Trophoblast cell (in vitro differentiated cells and primary cell): Measurements from ENCODE around the gene TMEM219.

Source experiments
- DNase-seq, 2 donors: peaks; one replicate each; pipeline ENCODE4 v3.0.0-alpha.2; 2016
- H2AFZ ChIP-seq: 2 replicates; pipeline ENCODE4 v1.6.1; 2013; ENCODE audit warnings: low read length, moderate library complexity, mild to moderate bottlenecking; ENCODE audit not compliant: insufficient read depth, poor library complexity
- H2AK5ac ChIP-seq: 2 replicates; pipeline ENCODE4 v1.6.1; 2013; ENCODE audit warnings: mild to moderate bottlenecking, low read length
- H2BK120ac ChIP-seq: 2 replicates; pipeline ENCODE4 v1.6.1; 2013; ENCODE audit warnings: low read length, mild to moderate bottlenecking, moderate library complexity; ENCODE audit not compliant: insufficient read depth, poor library complexity
- H2BK12ac ChIP-seq: 2 replicates; pipeline ENCODE4 v1.6.1; 2013; ENCODE audit warnings: mild to moderate bottlenecking, low read length, moderate library complexity
- H2BK5ac ChIP-seq: 2 replicates; pipeline ENCODE4 v1.6.1; 2013; ENCODE audit warnings: low read length, low read depth, moderate library complexity, mild to moderate bottlenecking; ENCODE audit not compliant: poor library complexity
- H3K14ac ChIP-seq: 2 replicates; pipeline ENCODE4 v1.6.1; 2013; ENCODE audit warnings: mild to moderate bottlenecking, low read length
- H3K18ac ChIP-seq: 2 replicates; pipeline ENCODE4 v1.6.1; 2013; ENCODE audit warnings: mild to moderate bottlenecking, low read length
- H3K23ac ChIP-seq: 2 replicates; pipeline ENCODE4 v1.6.1; 2013; ENCODE audit warnings: low read length
- H3K27ac ChIP-seq: 2 replicates; pipeline ENCODE4 v1.5.1; 2013; ENCODE audit warnings: low read depth, mild to moderate bottlenecking, inconsistent platforms, low read length, moderate library complexity
- H3K27me3 ChIP-seq: 2 replicates; pipeline ENCODE4 v1.6.1; 2013; ENCODE audit warnings: inconsistent platforms, mild to moderate bottlenecking, low read length, moderate library complexity; ENCODE audit not compliant: insufficient read depth
- H3K36me3 ChIP-seq, 2 experiments: 1 replicate in 1 of 2; 2 replicates in 1 of 2; pipeline ENCODE4 v1.6.1; 2013; ENCODE audit warnings: low read length in 2 of 2, mild to moderate bottlenecking in 2 of 2, moderate library complexity in 1 of 2; ENCODE audit not compliant: insufficient read depth in 2 of 2, control insufficient read depth in 1 of 2
- H3K4ac ChIP-seq: 2 replicates; pipeline ENCODE4 v1.6.1; 2013; ENCODE audit warnings: low read depth, mild to moderate bottlenecking, low read length, moderate library complexity
- H3K4me1 ChIP-seq, 2 experiments: 1 replicate in 1 of 2; 2 replicates in 1 of 2; pipeline ENCODE4 v1.6.1; 2013; ENCODE audit warnings: low read length in 2 of 2, mild to moderate bottlenecking in 2 of 2, moderate library complexity in 1 of 2; ENCODE audit not compliant: insufficient read depth in 2 of 2, control insufficient read depth in 1 of 2
- H3K4me2 ChIP-seq: 2 replicates; pipeline ENCODE4 v1.6.1; 2013; ENCODE audit warnings: inconsistent platforms, mild to moderate bottlenecking, low read length, moderate library complexity
- H3K4me3 ChIP-seq: 2 replicates; pipeline ENCODE4 v1.5.1; 2013; ENCODE audit warnings: mild to moderate bottlenecking, low read depth, low read length, inconsistent platforms
- H3K79me1 ChIP-seq: one replicate; pipeline ENCODE4 v1.6.1; 2013; ENCODE audit warnings: low read length
- H3K79me2 ChIP-seq: 2 replicates; pipeline ENCODE4 v1.6.1; 2013; ENCODE audit warnings: low read length, mild to moderate bottlenecking; ENCODE audit not compliant: control insufficient read depth, insufficient read depth, poor library complexity
- H3K9ac ChIP-seq: 2 replicates; pipeline ENCODE4 v1.6.1; 2013; ENCODE audit warnings: mild to moderate bottlenecking, low read length
- H3K9me3 ChIP-seq: 2 replicates; pipeline ENCODE4 v1.6.1; 2013; ENCODE audit warnings: low read depth, mild to moderate bottlenecking, control low read depth, inconsistent platforms, low read length; ENCODE audit not compliant: insufficient read depth
- H4K12ac ChIP-seq: 2 replicates; pipeline ENCODE4 v1.6.1; 2013; ENCODE audit warnings: low read depth, mild to moderate bottlenecking, low read length, moderate library complexity
- H4K8ac ChIP-seq: 2 replicates; pipeline ENCODE4 v1.6.1; 2013; ENCODE audit warnings: low read depth, mild to moderate bottlenecking, low read length, moderate library complexity
- H4K91ac ChIP-seq: one replicate; pipeline ENCODE4 v1.6.1; 2013; ENCODE audit warnings: low read depth, mild to moderate bottlenecking, low read length, moderate library complexity
- WGBS: extraction: QIAGEN DNeasy Blood & Tissue Kit; methylation state at CpG from one replicate; pipeline ENCODE4 v1.1.7; 2013; ENCODE audit warnings: missing lambda C conversion rate; ENCODE audit not compliant: insufficient read length, insufficient coverage; ENCODE audit errors: extremely low coverage; 5-methylcytosine and 5-hydroxymethylcytosine counted together

TMEM219 gene

DNA sequence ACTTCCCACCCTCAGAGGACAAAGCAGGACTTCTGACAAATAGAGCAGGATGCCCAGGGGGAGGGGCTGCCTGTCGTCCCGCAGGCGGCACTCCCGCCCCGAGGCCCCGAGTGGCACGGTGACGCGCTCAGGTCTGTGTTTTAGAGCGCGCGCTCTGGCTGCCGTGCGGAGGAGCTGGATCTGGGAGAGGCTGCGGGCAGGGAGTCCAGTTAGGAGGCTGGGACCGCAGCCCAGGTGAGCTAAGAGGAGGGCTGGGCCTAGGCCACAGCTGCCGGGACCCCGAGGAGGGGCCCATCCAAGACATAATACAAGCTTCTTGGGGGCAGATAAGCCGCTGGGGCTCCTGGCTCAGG lies 42.5 kb downstream of the TMEM219 start:
- Histone ChIP-seq H2BK120ac (no peak overlapping the region), H3K79me2 (no peaks in the 10 kb centered on the region), H3K4ac (no peak overlapping the region), H3K27ac (no peak overlapping the region), H4K12ac (no peak overlapping the region), H3K36me3 (peaks cover 42 to 48% of the 10 kb centered on the region in 2 experiments), H4K91ac (no peak overlapping the region), H3K14ac (no peak overlapping the region), H2AK5ac (no peak overlapping the region), H3K18ac (no peak overlapping the region), H3K9me3 (no peaks in the 10 kb centered on the region), H4K8ac (no peak overlapping the region), H3K9ac (no peak overlapping the region), H3K4me3 (no peak overlapping the region), H3K27me3 (no peaks in the 10 kb centered on the region), H3K4me1 (no peaks in the 10 kb centered on the region), H3K23ac (no peak overlapping the region), H2AFZ (no peak overlapping the region), H3K79me1 (no peaks in the 10 kb centered on the region), H2BK12ac (no peak overlapping the region), H3K4me2 (no peak overlapping the region), H2BK5ac (no peak overlapping the region)
- no peak for DNase-seq
- no CpG with 5 or more reads among the region's 19 CpGs for WGBS

DNA sequence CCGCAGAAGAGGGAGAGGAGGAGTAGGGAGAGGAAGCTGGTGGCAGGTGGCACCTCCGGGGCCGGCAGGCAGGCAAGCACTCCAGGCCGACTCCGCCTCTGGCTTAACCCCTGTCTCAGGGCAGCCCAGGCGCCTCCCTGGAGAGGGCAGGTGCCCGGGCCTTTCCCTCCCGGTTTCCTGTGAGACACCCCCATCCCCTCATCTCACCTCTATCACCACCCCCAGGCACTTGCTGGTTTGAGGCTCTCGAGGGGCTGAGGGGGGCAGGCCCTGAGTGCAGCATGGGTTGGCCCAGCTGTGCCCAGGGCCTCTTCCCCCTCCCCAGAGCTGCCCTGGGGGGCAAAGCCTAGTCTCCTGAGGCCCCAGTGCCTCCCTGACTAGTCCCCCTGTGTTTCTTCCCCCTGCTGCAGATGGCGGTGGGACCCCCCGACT lies 42.9 kb downstream of the TMEM219 start:
- no peak for DNase-seq
- peaks cover 41 to 46% of the 10 kb centered on the region in 2 experiments for H3K36me3 ChIP-seq
- H2BK12ac ChIP-seq = no peak overlapping the region
- no peaks in the 10 kb centered on the region for H3K79me2 ChIP-seq
- no peak overlapping the region for H3K23ac ChIP-seq
- H3K9me3 ChIP-seq = no peaks in the 10 kb centered on the region
- H3K18ac ChIP-seq = no peak overlapping the region
- no peak overlapping the region for H2AK5ac ChIP-seq
- no peak overlapping the region for H2BK5ac ChIP-seq
- no peak overlapping the region for H3K4ac ChIP-seq
- no peak overlapping the region for H3K14ac ChIP-seq
- H3K4me3 ChIP-seq = no peak overlapping the region
- no peak overlapping the region for H3K27ac ChIP-seq
- WGBS = no CpG with 5 or more reads among the region's 11 CpGs
- H3K4me1 ChIP-seq = no peaks in the 10 kb centered on the region
- H4K8ac ChIP-seq = no peak overlapping the region
- H3K79me1 ChIP-seq = no peaks in the 10 kb centered on the region
- no peak overlapping the region for H3K9ac ChIP-seq
- H3K27me3 ChIP-seq = peaks cover under 1% of the 10 kb centered on the region
- H2AFZ ChIP-seq = no peak overlapping the region
- no peak overlapping the region for H4K91ac ChIP-seq
- no peak overlapping the region for H3K4me2 ChIP-seq
- no peak overlapping the region for H4K12ac ChIP-seq
- no peak overlapping the region for H2BK120ac ChIP-seq

DNA sequence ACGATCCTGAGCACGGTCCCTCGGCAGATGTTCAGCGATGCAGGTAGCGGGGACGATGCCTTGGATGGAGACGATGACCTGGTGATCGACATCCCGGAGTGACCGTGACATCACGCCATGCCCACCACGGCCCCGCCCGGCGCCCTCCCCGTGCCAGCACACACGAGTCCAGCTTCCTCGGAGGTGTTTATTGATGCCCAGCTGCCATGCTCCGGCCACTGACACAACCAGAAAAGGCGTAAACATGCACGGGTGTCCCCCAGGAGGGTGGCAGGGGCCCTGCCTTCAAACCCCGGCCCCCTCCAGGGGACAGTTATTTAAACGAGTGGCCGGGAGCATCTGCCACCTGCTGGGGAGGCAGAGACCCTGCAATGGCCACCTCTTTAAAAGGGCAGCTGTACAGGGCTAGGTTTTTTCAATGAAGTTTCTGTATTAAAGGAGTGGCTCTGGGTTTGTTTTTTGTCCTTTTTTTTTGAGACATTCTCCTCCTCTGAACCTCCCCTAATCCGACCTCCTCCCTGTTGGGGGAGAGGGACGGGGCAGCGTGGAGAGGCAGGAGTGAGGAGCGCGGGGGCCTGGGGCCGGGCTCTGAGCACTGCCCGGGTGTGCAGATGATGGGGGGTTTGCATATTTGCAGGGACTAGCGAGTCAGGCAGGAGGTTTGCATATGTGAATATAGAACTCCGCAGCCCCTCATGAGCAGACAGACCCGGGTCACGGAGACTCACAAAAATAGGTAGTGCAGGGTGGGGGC lies 43.6 kb downstream of the TMEM219 start:
- Histone ChIP-seq H3K9ac (no peak overlapping the region), H2BK5ac (no peak overlapping the region), H3K23ac (no peak overlapping the region), H4K91ac (no peak overlapping the region), H3K14ac (no peak overlapping the region), H3K4ac (no peak overlapping the region), H2AFZ (no peak overlapping the region), H3K4me2 (no peak overlapping the region), H4K8ac (no peak overlapping the region), H3K36me3 (peaks cover 35 to 41% of the 10 kb centered on the region in 2 experiments), H3K18ac (no peak overlapping the region), H2BK12ac (no peak overlapping the region), H3K9me3 (peaks cover 1% of the 10 kb centered on the region), H3K4me3 (no peak overlapping the region), H2BK120ac (no peak overlapping the region), H3K27ac (no peak overlapping the region), H3K4me1 (no peaks in the 10 kb centered on the region), H3K27me3 (peaks cover 7% of the 10 kb centered on the region), H3K79me2 (no peaks in the 10 kb centered on the region), H4K12ac (no peak overlapping the region), H3K79me1 (no peaks in the 10 kb centered on the region), H2AK5ac (no peak overlapping the region)
- no CpG with 5 or more reads among the region's 35 CpGs for WGBS
- peak; percentile 39 to 64 for DNase-seq

DNA sequence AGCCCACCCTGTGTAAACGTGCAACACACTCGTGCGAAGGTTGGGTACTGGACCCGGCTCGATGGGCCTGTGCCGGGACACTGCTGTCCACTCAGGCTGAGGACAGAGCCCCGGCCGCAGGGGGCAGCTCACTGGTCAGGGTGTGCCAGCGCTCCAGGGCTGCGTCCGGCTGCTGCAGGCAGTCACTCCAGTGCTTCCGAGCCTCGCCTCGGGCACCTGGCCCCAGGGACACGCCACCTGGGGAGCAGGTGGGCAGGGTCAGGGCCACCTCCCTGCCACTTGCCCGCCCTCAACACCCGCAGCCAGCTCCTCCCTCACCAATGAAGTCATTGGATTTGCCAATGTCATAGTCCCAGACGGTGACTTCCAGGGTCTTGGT lies 44.2 kb downstream of the TMEM219 start:
- no peak overlapping the region for H4K8ac ChIP-seq
- no CpG with 5 or more reads among the region's 18 CpGs for WGBS

More for the DNA sequence above, 44.2 kb downstream of the TMEM219 start:
- no peak overlapping the region for H3K18ac ChIP-seq
- no peaks in the 10 kb centered on the region for H3K79me1 ChIP-seq
- no peak overlapping the region for H3K4ac ChIP-seq
- H3K4me2 ChIP-seq = no peak overlapping the region
- no peak overlapping the region for H2BK120ac ChIP-seq
- H3K4me1 ChIP-seq = peaks cover 1 to 2% of the 10 kb centered on the region in 2 experiments
- no peak overlapping the region for H3K4me3 ChIP-seq
- peaks cover 32 to 38% of the 10 kb centered on the region in 2 experiments for H3K36me3 ChIP-seq
- no peak overlapping the region for H4K12ac ChIP-seq
- H2AK5ac ChIP-seq = no peak overlapping the region
- peaks cover 12% of the 10 kb centered on the region for H3K27me3 ChIP-seq
- no peaks in the 10 kb centered on the region for H3K79me2 ChIP-seq
- no peak overlapping the region for H3K23ac ChIP-seq
- no peak overlapping the region for H3K9ac ChIP-seq
- no peak overlapping the region for H2BK12ac ChIP-seq
- no peak overlapping the region for H3K14ac ChIP-seq
- H3K27ac ChIP-seq = no peak overlapping the region
- DNase-seq = no peak
- no peak overlapping the region for H2BK5ac ChIP-seq
- peaks cover 1% of the 10 kb centered on the region for H3K9me3 ChIP-seq
- H2AFZ ChIP-seq = no peak overlapping the region
- no peak overlapping the region for H4K91ac ChIP-seq
